BE2C (cell line): Measurements from ENCODE around the gene TXNDC17.

ENCODE experiments used
- DNase-seq: peaks from one replicate; pipeline ENCODE4 v3.0.0-alpha.2; 2020
- H3K27me3 ChIP-seq: fragments of 250-450 bp; sonication (Bioruptor Pico); 2 replicates; pipeline ENCODE4 v1.5.1; 2020; ENCODE audit warnings: mild to moderate bottlenecking
- H3K36me3 ChIP-seq: fragments of 250-450 bp; sonication (Bioruptor Pico); 2 replicates; pipeline ENCODE4 v1.5.1; 2020; ENCODE audit warnings: mild to moderate bottlenecking
- H3K4me1 ChIP-seq: fragments of 250-450 bp; sonication (Bioruptor Pico); 2 replicates; pipeline ENCODE4 v1.5.1; 2020
- H3K4me3 ChIP-seq: 2 replicates; pipeline ENCODE4 v1.5.1; 2011; ENCODE audit warnings: low read depth, low read length
- H3K9me3 ChIP-seq: fragments of 250-450 bp; sonication (Bioruptor Pico); 2 replicates; pipeline ENCODE4 v1.5.1; 2020
- TF ChIP-seq, protein P1 (sequence below): IDR thresholded peaks from 2 replicates; pipeline ENCODE4 v1.5.1; 2012; ENCODE audit warnings: mild to moderate bottlenecking, low read depth, low read length

The TXNDC17 gene

DNA sequence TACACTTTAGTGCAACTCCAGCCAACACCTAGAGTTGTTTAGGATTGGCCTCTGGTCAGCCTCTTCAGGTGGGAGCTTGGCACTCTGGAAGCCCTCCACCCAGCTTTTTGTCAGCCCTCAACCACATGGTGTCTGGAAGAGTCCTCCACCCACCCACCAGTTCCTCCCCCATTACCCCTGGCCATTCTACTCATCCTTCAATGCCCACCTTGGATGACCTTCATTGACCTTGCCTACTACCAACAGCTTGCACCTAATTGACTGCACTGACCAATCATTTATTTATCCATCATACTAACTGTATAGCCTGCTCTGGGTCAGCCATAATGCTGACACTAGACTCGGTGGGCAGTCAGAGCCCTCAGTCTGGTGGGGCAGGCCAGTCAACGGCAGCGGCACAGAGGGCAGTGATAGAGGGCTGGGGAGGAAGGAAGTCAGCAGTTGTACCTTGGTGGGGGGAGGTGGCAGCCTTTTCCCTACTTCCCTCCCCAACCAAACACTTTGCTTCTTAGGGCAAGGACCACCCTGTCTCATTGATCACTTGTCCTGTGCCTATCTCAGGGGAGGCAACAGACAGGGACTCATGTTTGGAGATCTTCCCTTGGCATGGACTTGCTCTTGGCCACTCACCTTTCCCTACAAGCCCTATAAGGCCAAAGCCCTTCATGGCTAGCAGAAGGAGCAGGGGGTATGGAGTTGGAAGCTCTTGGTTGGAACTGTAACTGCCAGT, 43.0 kb downstream of the TXNDC17 start:
- H3K4me1 ChIP-seq: no peaks in the 10 kb centered on the region
- DNase-seq: no peak
- no peaks in the 10 kb centered on the region for H3K9me3 ChIP-seq
- H3K27me3 ChIP-seq: no peaks in the 10 kb centered on the region
- no peaks in the 10 kb centered on the region for H3K36me3 ChIP-seq
- TF ChIP-seq, protein P1, sequence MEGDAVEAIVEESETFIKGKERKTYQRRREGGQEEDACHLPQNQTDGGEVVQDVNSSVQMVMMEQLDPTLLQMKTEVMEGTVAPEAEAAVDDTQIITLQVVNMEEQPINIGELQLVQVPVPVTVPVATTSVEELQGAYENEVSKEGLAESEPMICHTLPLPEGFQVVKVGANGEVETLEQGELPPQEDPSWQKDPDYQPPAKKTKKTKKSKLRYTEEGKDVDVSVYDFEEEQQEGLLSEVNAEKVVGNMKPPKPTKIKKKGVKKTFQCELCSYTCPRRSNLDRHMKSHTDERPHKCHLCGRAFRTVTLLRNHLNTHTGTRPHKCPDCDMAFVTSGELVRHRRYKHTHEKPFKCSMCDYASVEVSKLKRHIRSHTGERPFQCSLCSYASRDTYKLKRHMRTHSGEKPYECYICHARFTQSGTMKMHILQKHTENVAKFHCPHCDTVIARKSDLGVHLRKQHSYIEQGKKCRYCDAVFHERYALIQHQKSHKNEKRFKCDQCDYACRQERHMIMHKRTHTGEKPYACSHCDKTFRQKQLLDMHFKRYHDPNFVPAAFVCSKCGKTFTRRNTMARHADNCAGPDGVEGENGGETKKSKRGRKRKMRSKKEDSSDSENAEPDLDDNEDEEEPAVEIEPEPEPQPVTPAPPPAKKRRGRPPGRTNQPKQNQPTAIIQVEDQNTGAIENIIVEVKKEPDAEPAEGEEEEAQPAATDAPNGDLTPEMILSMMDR: no peak
- no peak overlapping the region for H3K4me3 ChIP-seq

- H3K4me3 ChIP-seq: no peak overlapping the region
- no peaks in the 10 kb centered on the region for H3K36me3 ChIP-seq
- no peaks in the 10 kb centered on the region for H3K27me3 ChIP-seq
- TF ChIP-seq, protein P1: no peak
- no peaks in the 10 kb centered on the region for H3K9me3 ChIP-seq
- no peak for DNase-seq
- no peaks in the 10 kb centered on the region for H3K4me1 ChIP-seq
These were observed 43.6 kb downstream of the TXNDC17 start for GRCh38 chr17:6684460-6684783.

DNA sequence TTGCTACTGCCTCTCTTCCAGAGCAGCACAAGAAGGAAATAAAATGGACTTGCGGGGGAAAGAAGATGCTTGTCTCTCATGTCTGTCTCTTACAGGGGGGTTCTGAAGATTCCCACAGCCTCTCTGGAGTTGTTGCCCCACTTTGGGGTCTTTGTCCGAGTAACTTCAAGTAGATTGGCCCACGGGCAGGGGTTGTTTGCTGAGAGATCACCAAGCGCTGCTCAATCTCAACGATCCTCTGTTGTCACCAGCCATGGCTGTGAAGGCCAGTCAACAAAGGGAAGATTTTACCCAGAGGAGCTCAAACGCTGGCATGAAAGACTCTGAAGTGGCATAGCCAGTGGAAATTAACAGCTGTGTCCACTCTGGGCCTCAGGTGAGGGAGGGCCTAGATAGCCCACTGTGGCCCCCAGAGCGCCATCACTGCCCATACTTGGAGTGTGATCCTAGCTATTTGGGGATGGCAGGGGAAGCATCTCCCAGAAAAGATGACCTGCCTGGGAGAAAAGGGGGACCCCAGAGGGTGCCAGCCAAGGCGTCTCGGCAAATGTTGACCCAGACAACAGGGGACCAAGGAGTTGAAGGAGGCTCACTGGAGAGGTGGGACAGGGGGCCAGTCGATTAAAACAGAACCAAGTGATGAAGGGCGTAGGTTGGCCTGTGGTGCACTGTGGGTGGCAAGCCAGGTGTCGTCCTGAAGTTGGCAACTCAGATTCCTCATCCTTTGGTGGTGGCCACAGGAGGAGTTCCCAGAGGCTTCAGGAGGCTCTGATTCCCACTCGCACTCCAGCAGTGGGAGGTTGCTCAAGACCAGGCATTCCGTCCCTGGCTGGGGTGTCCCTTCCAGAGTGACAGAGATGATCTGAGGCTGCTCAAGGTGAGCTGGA, 44.3 kb downstream of the TXNDC17 start:
- no peaks in the 10 kb centered on the region for H3K4me1 ChIP-seq
- TF ChIP-seq, protein P1: no peak
- no peak overlapping the region for H3K4me3 ChIP-seq
- H3K36me3 ChIP-seq: no peaks in the 10 kb centered on the region
- H3K9me3 ChIP-seq: no peaks in the 10 kb centered on the region
- DNase-seq: no peak
- H3K27me3 ChIP-seq: no peaks in the 10 kb centered on the region

- no peaks in the 10 kb centered on the region for H3K36me3 ChIP-seq
- no peaks in the 10 kb centered on the region for H3K9me3 ChIP-seq
- no peak for DNase-seq
- no peak overlapping the region for H3K4me3 ChIP-seq
- TF ChIP-seq, protein P1: no peak
- no peaks in the 10 kb centered on the region for H3K27me3 ChIP-seq
- no peaks in the 10 kb centered on the region for H3K4me1 ChIP-seq
These were observed 45.2 kb downstream of the TXNDC17 start for GRCh38 chr17:6686026-6686425.

DNA sequence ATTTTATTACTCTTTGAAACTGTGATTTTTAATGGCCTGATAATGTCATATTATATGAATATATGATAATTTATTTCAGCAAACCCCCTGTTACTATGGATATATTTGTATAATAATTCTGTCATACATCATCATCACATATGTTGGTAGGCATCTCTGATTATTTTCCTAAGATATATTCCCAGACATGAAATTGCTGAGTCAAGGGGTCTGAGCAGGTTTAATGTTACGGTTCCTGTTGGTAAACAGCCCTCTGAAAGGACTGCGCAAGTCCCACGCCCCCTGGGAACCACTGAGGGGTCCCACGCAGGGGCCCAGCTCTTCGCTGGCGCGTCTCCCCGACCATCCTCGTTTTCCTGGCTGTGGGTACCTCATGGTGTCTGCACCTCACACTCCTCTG, 48.1 kb downstream of the TXNDC17 start:
- DNase-seq: no peak
- H3K27me3 ChIP-seq: no peaks in the 10 kb centered on the region
- H3K36me3 ChIP-seq: no peaks in the 10 kb centered on the region
- H3K4me3 ChIP-seq: no peak overlapping the region
- no peaks in the 10 kb centered on the region for H3K4me1 ChIP-seq
- no peaks in the 10 kb centered on the region for H3K9me3 ChIP-seq
- TF ChIP-seq, protein P1: no peak

DNA sequence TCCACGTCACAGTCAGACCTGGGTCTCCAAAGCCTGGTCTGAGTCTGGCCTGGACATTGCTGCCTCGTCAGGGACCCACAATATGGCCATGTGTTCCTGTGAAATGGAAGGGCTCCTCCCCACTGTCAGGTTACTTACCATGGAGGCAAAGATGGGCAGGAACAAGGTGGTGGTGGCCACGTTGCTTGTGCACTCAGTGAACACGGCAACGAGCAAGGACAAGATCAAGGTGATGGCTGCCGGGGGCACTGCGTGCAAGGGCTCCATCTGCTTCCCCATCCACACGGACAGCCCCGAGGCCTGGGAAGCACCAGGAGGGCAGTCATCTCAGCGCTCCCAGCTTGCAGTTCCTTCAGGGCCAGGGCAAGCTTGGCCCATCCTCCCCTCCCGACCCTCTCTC, 49.8 kb downstream of the TXNDC17 start:
- TF ChIP-seq, protein P1: no peak
- H3K27me3 ChIP-seq: no peaks in the 10 kb centered on the region
- no peak for DNase-seq

More for the DNA sequence above, 49.8 kb downstream of the TXNDC17 start:
- Histone ChIP-seq H3K4me1 (no peaks in the 10 kb centered on the region), H3K36me3 (no peaks in the 10 kb centered on the region), H3K9me3 (no peaks in the 10 kb centered on the region), H3K4me3 (no peak overlapping the region)
